Right lung (tissue), 5 donors: ENCODE data around the gene CFAP52. TPM values are rescaled to one million over a fixed set of nuclear protein-coding genes. Genes with fewer than 3 reads are reported as not detected.
A peak's percentile ranks its signal among the peaks of the same experiment; 100 is the strongest.
"Not testable (repeated sequence)": the region's sequence is repeated elsewhere in the genome, so short reads cannot be mapped to it uniquely, and the experiment has no call there.

Source experiments
- DNase-seq, 2 donors: peaks; one replicate each; pipeline ENCODE4 v3.0.0-alpha.2; 2013
- polyA plus RNA-seq, 5 donors: library from polyadenylated mRNA; unstranded; fragments of 120-200 nt; gene quantifications; one replicate each; pipeline versions ENCODE4 v1.2.1 to v1.2.3, GENCODE V29; 2013; ENCODE audit warnings: inconsistent platforms in 1 of 5, low replicate concordance in 1 of 5; ENCODE audit not compliant: insufficient read length in 5 of 5, insufficient read depth in 1 of 5

Gene CFAP52
- polyA plus RNA-seq, 5 donors = 2.7 to 9.9 (median 6.0) TPM

DNA sequence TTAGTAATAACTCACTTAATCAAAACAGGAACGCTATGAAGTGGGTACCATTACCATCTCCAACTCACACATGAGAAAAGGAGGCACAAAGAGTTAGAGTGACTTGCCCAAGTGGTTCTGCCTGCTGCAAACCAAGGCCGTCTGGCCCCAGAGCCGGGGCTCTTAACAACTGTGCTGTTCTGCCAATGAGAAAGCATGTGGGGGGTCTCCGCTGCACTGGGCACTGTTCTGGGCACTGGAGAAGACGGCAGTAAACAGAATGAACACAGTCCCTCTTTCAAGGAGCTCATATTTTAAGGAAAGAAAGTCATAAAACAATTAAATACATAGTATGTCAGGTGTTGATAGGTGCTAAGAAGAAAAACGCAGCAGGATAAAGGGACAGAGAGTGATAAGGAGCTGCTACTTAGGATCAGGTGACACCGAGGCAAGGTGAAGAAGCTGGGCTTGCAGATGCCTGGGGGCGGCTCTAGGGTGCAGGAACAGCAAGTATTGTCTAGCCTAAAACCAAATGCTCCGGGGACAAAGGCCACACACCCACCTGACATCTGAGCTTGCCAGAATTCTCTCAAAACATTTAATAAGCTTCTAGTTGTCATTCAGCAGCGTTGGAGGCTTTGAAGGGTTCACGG is 7.4 kb upstream of the CFAP52 start:
- DNase-seq = no peak

DNA sequence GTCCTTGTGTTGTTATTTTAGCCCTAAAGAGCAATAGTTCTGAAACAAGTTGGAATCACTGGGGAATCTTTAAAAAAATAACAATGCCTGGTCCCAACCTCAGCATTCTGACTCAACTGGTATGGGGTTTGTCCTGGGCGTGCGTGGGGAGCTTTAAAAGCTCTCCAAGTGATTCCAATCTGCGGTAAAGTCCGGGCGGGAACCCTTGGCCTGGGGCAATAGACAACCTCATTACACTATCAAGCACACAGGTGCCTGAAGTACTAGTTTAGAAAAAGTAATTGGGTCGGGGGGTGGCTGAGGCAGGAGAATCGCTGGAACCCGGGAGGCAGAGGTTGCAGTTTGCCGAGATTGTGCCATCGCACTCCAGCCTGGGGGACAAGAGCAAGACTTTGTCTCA is 5.2 kb upstream of the CFAP52 start:
- no peak for DNase-seq

- DNase-seq = peak; percentile 78 to 80
Measured at GRCh38 chr17:9575381-9576101, 901 bp upstream of the CFAP52 start, which contains the start of gene STX8. TSS of gene STX8 (minus strand) at chr17:9575820. CDS start at chr17:9575808, 12 bp downstream.

DNA sequence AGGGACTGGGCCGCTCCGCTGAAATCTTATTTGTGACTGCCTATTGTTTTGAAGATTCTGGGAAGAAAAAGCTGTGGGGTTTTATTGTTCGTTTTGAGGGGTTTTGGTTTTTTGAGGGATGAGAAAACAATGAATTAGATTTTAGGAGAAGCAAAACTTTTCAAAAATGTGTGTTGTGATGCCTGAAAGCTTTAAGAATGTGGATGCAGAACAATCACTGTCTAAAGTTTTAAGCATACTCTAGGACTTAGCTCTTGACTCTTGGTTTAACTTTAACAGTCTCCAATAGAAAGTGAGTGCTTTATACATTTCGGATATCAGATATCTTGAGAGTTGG is 899 bp downstream of the CFAP52 start:
- no peak for DNase-seq

DNA sequence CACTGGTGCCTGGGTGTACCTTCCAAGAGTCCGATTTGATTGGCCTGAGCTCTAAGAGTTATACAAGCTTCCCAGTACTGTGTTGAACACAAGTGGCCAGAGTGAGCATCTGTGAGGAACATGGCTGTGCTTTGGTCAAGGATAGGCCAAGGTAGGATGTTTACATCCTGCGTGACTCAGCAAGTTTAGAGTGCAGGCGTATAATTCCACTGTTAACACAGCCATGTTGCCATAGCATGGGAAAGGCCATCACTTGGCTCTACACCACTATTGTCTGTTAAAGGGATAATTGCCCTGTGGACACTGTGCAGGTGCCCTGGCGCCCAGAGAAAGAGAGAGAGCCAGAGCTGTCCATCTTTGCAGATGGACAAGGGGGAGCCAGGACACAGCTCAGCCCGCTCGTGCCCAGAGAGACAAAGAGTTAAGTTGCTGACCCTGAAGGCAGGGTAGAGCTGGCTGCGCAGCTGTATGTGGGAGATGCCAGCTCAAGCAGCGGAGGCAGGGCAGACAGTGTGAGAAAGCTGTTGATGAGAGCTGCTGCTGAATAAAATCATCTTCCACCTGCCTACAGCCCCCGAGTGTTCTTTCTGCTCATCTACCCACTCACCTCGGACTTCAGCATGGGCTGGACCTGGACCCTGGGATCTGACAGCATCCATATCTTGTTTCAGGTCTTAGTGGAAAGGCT is 11.7 kb downstream of the CFAP52 start:
- DNase-seq = no peak

GRCh38 chr17:9594065-9594464 is 17.6 kb downstream of the CFAP52 start:
- no peak for DNase-seq

DNA sequence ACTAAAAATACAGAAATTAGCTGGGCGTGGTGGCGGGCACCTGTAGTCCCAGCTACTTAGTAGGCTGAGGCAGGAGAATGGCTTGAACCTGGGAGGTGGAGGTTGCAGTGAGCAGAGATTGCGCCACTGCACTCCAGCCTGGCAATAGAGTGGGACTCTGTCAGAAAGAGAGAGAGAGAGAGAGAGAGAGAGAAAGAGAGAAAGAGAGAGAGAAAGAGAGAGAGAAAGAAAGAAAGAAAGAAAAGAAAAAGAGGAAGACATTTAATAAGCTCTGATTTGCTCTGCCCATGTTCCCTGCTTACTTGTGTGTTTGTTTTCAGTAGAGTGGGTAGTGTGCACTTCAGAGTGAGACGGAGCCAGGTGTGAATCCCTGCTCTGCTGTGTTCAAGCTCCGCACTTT is 21.2 kb downstream of the CFAP52 start:
- DNase-seq = not testable (repeated sequence)

GRCh38 chr17:9598661-9599060 is 22.2 kb downstream of the CFAP52 start:
- no peak for DNase-seq

DNA sequence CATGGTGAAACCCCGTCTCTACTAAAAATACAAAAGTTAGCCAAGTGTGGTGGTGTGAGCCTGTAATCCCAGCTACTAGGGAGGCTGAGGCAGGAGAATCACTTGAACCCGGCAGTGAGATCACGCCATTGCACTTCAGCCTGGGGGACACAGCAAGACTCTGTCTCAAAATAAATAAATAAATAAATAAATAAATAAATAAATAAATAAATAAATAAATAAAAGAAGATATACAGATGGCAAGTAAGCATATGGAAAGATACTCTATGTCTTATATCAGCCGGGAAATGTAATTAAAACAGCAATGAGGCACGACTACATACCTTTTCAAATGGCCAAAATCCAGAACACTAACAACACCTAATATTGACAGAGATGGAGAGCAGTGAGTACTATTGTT is 28.1 kb downstream of the CFAP52 start:
- not testable (repeated sequence) for DNase-seq

DNA sequence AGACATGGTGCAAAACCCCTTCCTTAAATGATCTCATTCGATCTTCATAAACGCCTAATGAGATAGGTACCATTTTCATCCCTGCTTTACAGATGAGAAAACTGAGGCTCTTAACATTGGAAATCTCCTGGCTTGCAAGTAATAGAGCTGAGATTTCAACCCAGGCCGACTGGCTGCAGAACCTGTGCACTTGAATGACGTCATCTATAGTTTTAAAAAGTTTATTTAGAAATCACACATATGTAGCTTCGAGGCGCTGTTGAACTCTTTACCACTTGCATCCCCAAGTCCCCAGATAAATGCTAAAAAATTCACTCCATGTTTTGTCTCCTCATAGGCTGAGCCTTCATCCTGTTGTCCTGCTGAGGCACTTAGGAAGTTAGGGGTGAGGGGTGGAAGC is 30.0 kb downstream of the CFAP52 start:
- no peak for DNase-seq

DNA sequence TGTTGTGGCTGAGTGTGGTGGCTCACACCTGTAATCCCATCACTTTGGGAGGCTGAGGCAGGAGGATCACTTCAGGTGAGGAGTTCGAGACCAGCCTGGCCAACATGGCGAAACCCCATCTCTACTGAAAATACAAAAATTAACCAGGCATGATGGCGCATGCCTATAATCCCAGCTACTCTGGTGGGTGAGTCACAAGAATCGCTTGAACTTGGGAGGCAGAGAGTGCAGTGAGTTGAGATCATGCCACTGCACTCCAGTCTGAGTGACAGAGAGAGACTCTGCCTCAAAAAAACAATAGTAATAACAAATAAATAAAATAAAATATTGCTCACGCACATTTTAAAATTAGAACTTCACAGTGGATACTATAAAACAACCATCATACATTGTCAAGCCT is 30.6 kb downstream of the CFAP52 start:
- DNase-seq = not testable (repeated sequence)

GRCh38 chr17:9611557-9611956 is 35.1 kb downstream of the CFAP52 start:
- no peak for DNase-seq

DNA sequence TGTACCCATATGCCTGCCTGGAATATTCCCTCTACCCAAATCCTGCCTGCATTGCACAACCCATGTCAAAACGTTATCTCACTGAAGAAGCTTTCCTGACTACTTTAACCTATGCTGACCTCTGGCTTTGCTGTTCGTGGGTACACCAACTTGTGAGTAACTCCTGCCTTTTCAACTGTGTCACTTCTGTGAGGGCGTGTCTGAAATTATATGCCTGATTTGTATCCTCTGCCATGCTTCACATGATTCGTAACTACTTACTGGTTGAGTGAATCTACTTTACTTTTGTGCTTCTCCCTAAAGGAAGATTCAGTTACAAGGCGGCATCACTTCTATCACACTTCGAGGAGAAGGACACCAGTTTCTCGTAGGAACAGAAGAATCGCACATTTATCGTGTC is 35.6 kb downstream of the CFAP52 start:
- no peak for DNase-seq

- DNase-seq = no peak
Measured at GRCh38 chr17:9615486-9615885, 39.0 kb downstream of the CFAP52 start.

- DNase-seq = no peak
Measured at GRCh38 chr17:9622961-9623360, 46.5 kb downstream of the CFAP52 start.

DNA sequence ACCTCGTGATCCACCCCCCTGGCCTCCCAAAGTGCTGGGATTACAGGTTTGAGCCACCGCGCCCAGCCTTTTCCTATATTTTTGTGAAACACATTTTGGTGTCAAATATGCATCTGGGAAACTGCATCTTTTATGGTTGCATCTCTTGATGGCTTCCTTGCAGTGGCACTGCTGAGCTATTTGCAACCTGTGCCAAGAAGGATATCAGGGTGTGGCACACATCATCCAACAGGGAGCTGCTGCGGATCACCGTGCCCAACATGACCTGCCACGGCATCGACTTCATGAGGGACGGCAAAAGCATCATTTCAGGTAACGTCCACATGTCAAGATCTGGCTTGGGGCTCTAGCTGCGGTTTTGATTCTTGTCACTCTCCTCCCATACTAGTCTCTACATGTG is 52.1 kb downstream of the CFAP52 start:
- no peak for DNase-seq

DNA sequence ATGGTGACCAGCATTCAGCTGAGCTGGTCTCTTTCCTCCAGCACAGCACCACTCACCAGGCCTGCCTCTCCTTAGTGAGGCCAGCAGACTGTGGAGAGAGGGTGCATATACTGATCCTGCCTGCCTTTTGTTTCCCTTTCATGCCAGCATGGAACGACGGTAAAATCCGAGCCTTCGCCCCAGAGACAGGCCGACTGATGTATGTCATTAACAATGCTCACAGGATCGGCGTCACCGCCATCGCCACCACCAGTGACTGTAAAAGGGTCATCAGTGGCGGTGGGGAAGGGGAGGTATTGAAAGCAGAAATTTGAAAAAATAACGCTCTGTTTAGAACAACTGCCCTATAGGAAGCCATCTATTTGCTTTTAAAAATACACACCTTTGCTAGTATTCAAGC is 56.3 kb downstream of the CFAP52 start:
- DNase-seq = no peak

DNA sequence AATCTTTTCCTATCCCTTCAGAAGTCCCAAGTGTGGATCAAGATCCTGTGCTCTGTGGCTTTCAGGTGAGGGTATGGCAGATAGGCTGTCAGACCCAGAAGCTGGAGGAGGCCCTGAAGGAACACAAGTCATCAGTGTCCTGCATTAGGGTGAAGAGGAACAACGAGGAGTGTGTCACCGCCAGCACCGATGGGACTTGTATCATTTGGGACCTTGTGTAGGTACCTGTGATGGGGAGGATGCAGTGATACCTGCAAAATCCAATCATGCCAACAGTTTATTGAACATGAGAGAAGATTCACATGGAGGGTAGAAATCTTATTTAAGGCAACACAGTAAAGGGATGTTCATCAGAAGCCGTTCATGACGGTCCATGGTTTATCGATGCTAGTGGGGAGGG is 58.9 kb downstream of the CFAP52 start:
- no peak for DNase-seq

GRCh38 chr17:9636501-9636900 is 60.1 kb downstream of the CFAP52 start:
- DNase-seq = no peak

GRCh38 chr17:9640388-9640787 is 63.9 kb downstream of the CFAP52 start:
- not testable (repeated sequence) for DNase-seq

DNA sequence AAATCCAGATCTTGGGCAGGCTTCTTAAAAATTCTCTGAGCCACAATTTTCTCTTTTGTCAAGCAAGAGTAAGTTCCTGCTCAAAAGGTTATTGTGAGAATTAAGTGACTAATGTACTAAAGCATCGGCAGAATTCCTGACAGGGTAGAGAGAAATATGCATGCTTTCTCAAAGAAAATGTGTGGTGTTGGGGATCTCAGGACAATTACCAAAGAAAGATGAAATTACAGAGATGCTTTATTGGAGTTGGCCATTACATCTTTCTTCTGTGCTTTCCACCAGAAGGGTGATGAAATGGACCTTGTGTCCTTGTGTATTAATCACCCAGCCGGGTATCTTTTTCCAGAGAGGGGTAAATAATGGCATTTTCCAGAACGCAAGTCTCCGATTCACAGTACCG is 67.2 kb downstream of the CFAP52 start:
- DNase-seq = no peak

DNA sequence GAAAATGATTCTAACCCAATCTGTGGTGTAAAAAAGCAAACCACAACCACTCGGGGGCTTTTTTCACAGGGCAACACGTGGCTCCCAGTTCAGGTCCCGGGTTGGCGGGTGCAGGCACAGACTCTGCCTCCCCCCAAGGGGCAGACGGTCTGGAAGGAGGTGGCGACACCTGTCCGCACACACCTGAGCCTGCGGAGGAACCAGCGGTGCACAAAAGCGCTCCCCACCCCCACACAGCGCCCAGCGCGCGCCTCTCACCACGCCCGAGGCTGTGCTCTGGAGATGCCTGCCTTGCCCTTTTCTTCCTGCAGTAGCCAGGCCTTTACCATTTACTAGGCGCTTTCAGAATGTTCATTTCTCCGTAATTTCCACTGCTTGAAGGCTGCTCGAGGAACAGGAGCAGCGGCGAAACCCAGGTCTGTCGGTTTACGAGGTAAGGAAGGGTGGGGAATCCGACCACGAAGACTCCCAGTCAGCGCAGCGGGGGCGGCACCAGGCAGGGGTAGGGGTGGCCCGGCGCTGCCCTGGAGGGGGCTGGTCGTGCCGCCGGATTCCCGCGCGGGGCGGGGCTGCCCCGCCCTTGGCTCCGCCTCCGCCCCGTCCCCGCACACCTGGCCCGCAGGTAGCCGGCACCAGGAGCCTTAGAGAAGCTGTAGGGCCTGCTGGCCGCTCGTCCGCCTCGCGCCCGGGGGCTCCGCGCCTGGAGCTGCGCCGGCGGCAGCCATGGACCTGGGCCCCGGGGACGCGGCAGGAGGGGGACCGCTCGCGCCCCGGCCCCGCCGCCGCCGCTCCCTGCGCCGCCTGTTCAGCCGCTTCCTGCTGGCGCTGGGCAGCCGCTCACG is 68.7 kb downstream of the CFAP52 start, which contains the start of gene USP43:
USP43 (plus strand) TSS at position 608 of the 842 bp plus-strand sequence; CDS start at position 724, 116 bp downstream.
- peak; percentile 33 to 44 for DNase-seq
